Kidney epithelial cell (primary cell): ENCODE data around the gene BRMS1. TPM values are rescaled to one million over a fixed set of nuclear protein-coding genes. Genes with fewer than 3 reads are reported as not detected.
A peak's percentile ranks its signal among the peaks of the same experiment; 100 is the strongest.
"Not testable (repeated sequence)": the region's sequence is repeated elsewhere in the genome, so short reads cannot be mapped to it uniquely, and the experiment has no call there.

Experiments used
- DNase-seq: peaks from one replicate; pipeline ENCODE4 v3.0.0-alpha.2; 2010; ENCODE audit warnings: low read depth
- H3K27me3 ChIP-seq: 2 replicates; pipeline ENCODE4 v1.6.0; 2011; ENCODE audit warnings: low read length; ENCODE audit not compliant: control insufficient read depth, insufficient read depth
- H3K36me3 ChIP-seq: 2 replicates; pipeline ENCODE4 v1.5.1; 2011; ENCODE audit warnings: low read length; ENCODE audit not compliant: control insufficient read depth, insufficient read depth
- H3K4me3 ChIP-seq: 2 replicates; pipeline ENCODE4 v1.5.1; 2011; ENCODE audit warnings: low read depth, mild to moderate bottlenecking, control low read depth, low read length
- total RNA-seq: library from RNA; depleted of rRNA; stranded (reverse); fragments of >200 nt; gene quantifications from 2 replicates; pipeline ENCODE4 v1.2.3, GENCODE V29; 2015
- TF ChIP-seq, protein P1 (sequence below): IDR thresholded peaks from 2 replicates; pipeline ENCODE4 v1.5.1; 2011; ENCODE audit warnings: mild to moderate bottlenecking, moderate library complexity, low read length, control low read depth, inconsistent platforms; ENCODE audit not compliant: insufficient read depth, poor library complexity, severe bottlenecking

BRMS1 gene
- total RNA-seq, 1 donor from 2014 or later = 84.9 TPM

- no peak overlapping the region for H3K4me3 ChIP-seq
- no peak for DNase-seq
- H3K27me3 ChIP-seq = peaks cover 2% of the 10 kb centered on the region
- TF ChIP-seq, protein P1, sequence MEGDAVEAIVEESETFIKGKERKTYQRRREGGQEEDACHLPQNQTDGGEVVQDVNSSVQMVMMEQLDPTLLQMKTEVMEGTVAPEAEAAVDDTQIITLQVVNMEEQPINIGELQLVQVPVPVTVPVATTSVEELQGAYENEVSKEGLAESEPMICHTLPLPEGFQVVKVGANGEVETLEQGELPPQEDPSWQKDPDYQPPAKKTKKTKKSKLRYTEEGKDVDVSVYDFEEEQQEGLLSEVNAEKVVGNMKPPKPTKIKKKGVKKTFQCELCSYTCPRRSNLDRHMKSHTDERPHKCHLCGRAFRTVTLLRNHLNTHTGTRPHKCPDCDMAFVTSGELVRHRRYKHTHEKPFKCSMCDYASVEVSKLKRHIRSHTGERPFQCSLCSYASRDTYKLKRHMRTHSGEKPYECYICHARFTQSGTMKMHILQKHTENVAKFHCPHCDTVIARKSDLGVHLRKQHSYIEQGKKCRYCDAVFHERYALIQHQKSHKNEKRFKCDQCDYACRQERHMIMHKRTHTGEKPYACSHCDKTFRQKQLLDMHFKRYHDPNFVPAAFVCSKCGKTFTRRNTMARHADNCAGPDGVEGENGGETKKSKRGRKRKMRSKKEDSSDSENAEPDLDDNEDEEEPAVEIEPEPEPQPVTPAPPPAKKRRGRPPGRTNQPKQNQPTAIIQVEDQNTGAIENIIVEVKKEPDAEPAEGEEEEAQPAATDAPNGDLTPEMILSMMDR = no peak
- no peaks in the 10 kb centered on the region for H3K36me3 ChIP-seq
Observed at GRCh38 chr11:66314186-66314501, 30.8 kb downstream of the BRMS1 start.

GRCh38 chr11:66313321-66314185 is 31.4 kb downstream of the BRMS1 start:
- H3K36me3 ChIP-seq = no peaks in the 10 kb centered on the region
- H3K4me3 ChIP-seq = peak overlapping the region; percentile 3
- TF ChIP-seq, protein P1 = no peak
- no peak for DNase-seq
- peaks cover 2% of the 10 kb centered on the region for H3K27me3 ChIP-seq

DNA sequence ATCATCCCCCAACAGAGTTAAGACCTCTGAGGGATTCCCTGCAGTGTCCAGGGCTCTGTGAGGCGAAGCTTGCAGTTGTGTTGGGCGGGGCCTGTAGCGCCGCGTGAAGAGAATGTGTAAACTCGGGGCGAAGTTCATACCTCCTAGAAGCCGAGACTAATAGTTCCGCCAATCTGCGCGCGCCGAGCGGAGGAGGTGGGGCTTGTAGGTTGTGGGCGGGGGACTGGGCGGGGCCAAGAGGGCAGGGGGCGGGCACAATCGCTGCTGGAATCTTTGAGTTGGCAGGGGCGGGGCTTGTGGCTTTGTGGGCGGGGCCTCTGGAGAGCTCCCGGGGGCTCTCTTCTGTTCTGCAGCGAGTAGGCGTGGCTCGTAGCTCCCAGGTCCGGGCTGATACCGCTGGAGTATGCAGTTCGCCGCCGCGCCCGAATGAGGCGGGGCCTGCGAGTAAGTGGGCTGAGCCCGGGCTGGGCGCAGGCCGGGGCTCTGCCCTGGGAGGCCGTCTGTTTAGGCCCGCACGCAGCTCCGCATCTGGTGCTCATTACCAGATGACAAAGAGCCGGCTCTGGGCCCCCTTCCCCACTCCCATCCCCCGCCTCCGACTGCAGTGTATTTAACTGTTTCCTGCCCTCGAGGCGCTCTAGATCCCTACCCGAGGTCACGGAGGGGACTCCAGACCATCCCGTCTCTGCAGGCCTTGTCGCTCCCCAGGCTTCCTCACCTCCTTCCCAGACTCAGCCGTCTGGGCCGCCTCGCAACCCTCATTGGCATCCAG is 32.2 kb downstream of the BRMS1 start:
- H3K4me3 ChIP-seq = peak overlapping the region; percentile 61
- TF ChIP-seq, protein P1 = no peak
- peaks cover 2% of the 10 kb centered on the region for H3K27me3 ChIP-seq
- no peaks in the 10 kb centered on the region for H3K36me3 ChIP-seq
- DNase-seq = peak; percentile 91

- DNase-seq = peak; percentile 68
- peaks cover 2% of the 10 kb centered on the region for H3K27me3 ChIP-seq
- H3K36me3 ChIP-seq = no peaks in the 10 kb centered on the region
- H3K4me3 ChIP-seq = peak overlapping the region; percentile 61
- TF ChIP-seq, protein P1 = peak; percentile 95
Observed at GRCh38 chr11:66311965-66312548, 32.8 kb downstream of the BRMS1 start.

- Histone ChIP-seq H3K4me3 (peak overlapping the region; percentile 61), H3K27me3 (peaks cover 2% of the 10 kb centered on the region), H3K36me3 (no peaks in the 10 kb centered on the region)
- no peak for DNase-seq
- TF ChIP-seq, protein P1 = no peak
Observed at GRCh38 chr11:66311470-66311964, 33.4 kb downstream of the BRMS1 start.

GRCh38 chr11:66310803-66311440 is 34.0 kb downstream of the BRMS1 start:
- not testable (repeated sequence) for DNase-seq, H3K4me3 ChIP-seq, H3K36me3 ChIP-seq, H3K27me3 ChIP-seq
